ENCODE measurements around the gene DNM1L. TPM values are rescaled to one million over a fixed set of nuclear protein-coding genes. Genes with fewer than 3 reads are reported as not detected.
"Not testable (repeated sequence)": the region's sequence is repeated elsewhere in the genome, so short reads cannot be mapped to it uniquely, and the experiment has no call there.

Gene DNM1L
- total and polyA plus RNA-seq, 2 donors from 2014 or later, result 30.5 to 66.2 TPM

- FAIRE-seq (no peak), DNase-seq (no peak)
- Histone ChIP-seq H3K4me1 (ENCODE audit: control insufficient read depth in 2 of 3, insufficient read depth in 2 of 3, low read depth in 1 of 3, low read length in 3 of 3) (no peaks in the 10 kb centered on the region), H3K27ac (ENCODE audit: low read depth in 2 of 2, low read length in 2 of 2) (no peak overlapping the region), H3K36me3 (ENCODE audit: control insufficient read depth in 2 of 3, insufficient read depth in 3 of 3, low read length in 3 of 3) (no peaks in the 10 kb centered on the region), H3K27me3 (ENCODE audit: control insufficient read depth, insufficient read depth, low read length) (no peaks in the 10 kb centered on the region), H3K4me3 (ENCODE audit: low read length in 3 of 3) (no peak overlapping the region), H3K9me3 (ENCODE audit: control insufficient read depth in 2 of 3, insufficient read depth in 1 of 3, low read length in 3 of 3) (no peaks in the 10 kb centered on the region), H3K9ac (ENCODE audit: low read length in 3 of 3) (no peak overlapping the region)
- intact Hi-C loops (cut with DNase I), result no loop called here
- no peak for TF ChIP-seq CTCF (IDR thresholded peaks at IDR 0.05; ENCODE audit: borderline replicate concordance, extremely low read depth, insufficient read depth)
Observed at GRCh38 chr12:32695787-32696186, 16.7 kb downstream of the DNM1L start.

GRCh38 chr12:32697445-32697844 lies 18.3 kb downstream of the DNM1L start:
- no peak for FAIRE-seq
- H3K36me3 ChIP-seq (ENCODE audit: control insufficient read depth in 2 of 3, insufficient read depth in 3 of 3, low read length in 3 of 3), result no peaks in the 10 kb centered on the region
- no peaks in the 10 kb centered on the region for H3K27me3 ChIP-seq (ENCODE audit: control insufficient read depth, insufficient read depth, low read length)
- no peaks in the 10 kb centered on the region for H3K9me3 ChIP-seq (ENCODE audit: control insufficient read depth in 2 of 3, insufficient read depth in 1 of 3, low read length in 3 of 3)
- no peak for TF ChIP-seq CTCF (IDR thresholded peaks at IDR 0.05; ENCODE audit: borderline replicate concordance, extremely low read depth, insufficient read depth)
- no peak overlapping the region for H3K27ac ChIP-seq (ENCODE audit: low read depth in 2 of 2, low read length in 2 of 2)
- no peaks in the 10 kb centered on the region for H3K4me1 ChIP-seq (ENCODE audit: control insufficient read depth in 2 of 3, insufficient read depth in 2 of 3, low read depth in 1 of 3, low read length in 3 of 3)
- no peak for DNase-seq
- H3K9ac ChIP-seq (ENCODE audit: low read length in 3 of 3), result no peak overlapping the region
- H3K4me3 ChIP-seq (ENCODE audit: low read length in 3 of 3), result no peak overlapping the region
- intact Hi-C loops (cut with DNase I), result no loop called here

- no peak for DNase-seq
- Histone ChIP-seq H3K4me3 (ENCODE audit: low read length in 3 of 3) (no peak overlapping the region), H3K36me3 (ENCODE audit: control insufficient read depth in 2 of 3, insufficient read depth in 3 of 3, low read length in 3 of 3) (no peaks in the 10 kb centered on the region), H3K27ac (ENCODE audit: low read depth in 2 of 2, low read length in 2 of 2) (no peak overlapping the region), H3K27me3 (ENCODE audit: control insufficient read depth, insufficient read depth, low read length) (no peaks in the 10 kb centered on the region), H3K9me3 (ENCODE audit: control insufficient read depth in 2 of 3, insufficient read depth in 1 of 3, low read length in 3 of 3) (no peaks in the 10 kb centered on the region), H3K4me1 (ENCODE audit: control insufficient read depth in 2 of 3, insufficient read depth in 2 of 3, low read depth in 1 of 3, low read length in 3 of 3) (no peaks in the 10 kb centered on the region), H3K9ac (ENCODE audit: low read length in 3 of 3) (no peak overlapping the region)
- FAIRE-seq, result no peak
- TF ChIP-seq CTCF (IDR thresholded peaks at IDR 0.05; ENCODE audit: borderline replicate concordance, extremely low read depth, insufficient read depth), result no peak
- intact Hi-C loops (cut with DNase I), result no loop called here
Observed at GRCh38 chr12:32698285-32698684, 19.2 kb downstream of the DNM1L start.

- H3K36me3 ChIP-seq (ENCODE audit: control insufficient read depth in 2 of 3, insufficient read depth in 3 of 3, low read length in 3 of 3); FAIRE-seq; H3K9ac ChIP-seq (ENCODE audit: low read length in 3 of 3); H3K27me3 ChIP-seq (ENCODE audit: control insufficient read depth, insufficient read depth, low read length); H3K27ac ChIP-seq (ENCODE audit: low read depth in 2 of 2, low read length in 2 of 2); intact Hi-C loops (cut with DNase I); H3K4me1 ChIP-seq (ENCODE audit: control insufficient read depth in 2 of 3, insufficient read depth in 2 of 3, low read depth in 1 of 3, low read length in 3 of 3); H3K4me3 ChIP-seq (ENCODE audit: low read length in 3 of 3); DNase-seq; H3K9me3 ChIP-seq (ENCODE audit: control insufficient read depth in 2 of 3, insufficient read depth in 1 of 3, low read length in 3 of 3): not testable (repeated sequence)
Observed at GRCh38 chr12:32699437-32699836, 20.3 kb downstream of the DNM1L start.
